GM03348 (cell line): ENCODE results near the gene RSRC2.
A peak's percentile ranks its signal among the peaks of the same experiment; 100 is the strongest.
"Not testable (repeated sequence)": the region's sequence is repeated elsewhere in the genome, so short reads cannot be mapped to it uniquely, and the experiment has no call there.

ENCODE experiments used
- DNase-seq: peaks from one replicate; pipeline ENCODE4 v3.0.0; 2012; ENCODE audit warnings: low spot score

RSRC2 gene

GRCh38 chr12:122486360-122486759, 40.4 kb downstream of the RSRC2 start:
- DNase-seq, result not testable (repeated sequence)

GRCh38 chr12:122484385-122484784, 42.4 kb downstream of the RSRC2 start:
- not testable (repeated sequence) for DNase-seq

GRCh38 chr12:122483969-122484368, 42.8 kb downstream of the RSRC2 start:
- no peak for DNase-seq

GRCh38 chr12:122481861-122482260, 44.9 kb downstream of the RSRC2 start:
- DNase-seq, result no peak

- no peak for DNase-seq
These were observed 46.0 kb downstream of the RSRC2 start for GRCh38 chr12:122480753-122481152.

DNA sequence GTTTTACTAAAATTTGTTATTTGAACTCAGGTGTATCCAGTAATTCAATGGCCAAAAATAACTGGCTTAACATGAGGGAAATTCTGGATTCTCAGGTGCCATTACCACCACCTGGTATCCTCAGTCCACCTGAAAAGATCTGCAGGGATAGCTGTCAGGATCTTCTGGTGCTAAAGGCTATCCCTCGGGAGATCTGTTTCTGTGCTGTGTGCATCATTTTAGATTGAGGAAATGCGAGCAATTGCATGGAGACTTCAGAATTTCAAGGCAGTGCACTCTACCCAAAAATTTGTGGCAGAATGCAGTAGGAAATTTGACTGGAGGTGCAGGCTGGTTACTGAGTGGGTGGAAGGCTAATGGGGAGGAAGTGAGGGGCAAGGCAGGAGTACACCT, 52.4 kb downstream of the RSRC2 start:
- no peak for DNase-seq

DNA sequence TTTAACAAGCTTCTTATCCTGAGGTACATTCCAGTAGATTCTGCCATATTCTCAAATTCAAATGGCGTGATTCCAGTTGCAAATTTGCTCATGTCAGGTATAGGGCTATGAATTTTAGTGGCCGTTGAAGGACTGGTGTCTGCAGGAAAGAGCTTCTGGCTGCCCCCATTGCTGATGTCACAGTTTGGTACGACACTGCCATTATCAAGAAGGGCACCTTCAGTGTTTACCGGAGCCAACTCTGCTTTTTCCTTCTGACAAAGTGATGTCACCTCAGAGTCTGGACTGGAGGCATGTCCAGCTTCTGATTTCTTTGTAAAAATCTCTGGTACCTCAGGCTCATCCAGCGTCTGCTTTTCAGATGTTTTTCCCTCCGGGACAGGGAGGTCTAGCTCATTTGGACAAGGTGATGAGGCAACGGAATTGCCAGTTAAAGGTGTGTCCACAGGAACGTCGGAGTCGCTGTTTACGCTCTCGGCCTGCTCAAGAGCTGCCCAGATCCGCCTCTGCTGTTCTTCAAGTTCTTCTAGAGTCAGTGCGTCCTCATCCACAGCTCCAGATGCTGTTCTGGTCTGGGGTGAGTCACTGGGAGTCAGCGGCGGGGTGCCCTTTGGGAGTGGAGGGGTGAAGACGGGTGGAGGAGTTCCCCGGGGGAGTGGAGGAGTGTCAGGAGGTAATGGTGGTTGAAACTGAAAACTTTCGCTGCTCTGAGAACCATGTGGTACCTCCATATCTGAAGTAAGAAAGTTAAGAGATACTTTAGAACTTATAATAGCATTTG, 53.0 kb downstream of the RSRC2 start:
- no peak for DNase-seq

DNA sequence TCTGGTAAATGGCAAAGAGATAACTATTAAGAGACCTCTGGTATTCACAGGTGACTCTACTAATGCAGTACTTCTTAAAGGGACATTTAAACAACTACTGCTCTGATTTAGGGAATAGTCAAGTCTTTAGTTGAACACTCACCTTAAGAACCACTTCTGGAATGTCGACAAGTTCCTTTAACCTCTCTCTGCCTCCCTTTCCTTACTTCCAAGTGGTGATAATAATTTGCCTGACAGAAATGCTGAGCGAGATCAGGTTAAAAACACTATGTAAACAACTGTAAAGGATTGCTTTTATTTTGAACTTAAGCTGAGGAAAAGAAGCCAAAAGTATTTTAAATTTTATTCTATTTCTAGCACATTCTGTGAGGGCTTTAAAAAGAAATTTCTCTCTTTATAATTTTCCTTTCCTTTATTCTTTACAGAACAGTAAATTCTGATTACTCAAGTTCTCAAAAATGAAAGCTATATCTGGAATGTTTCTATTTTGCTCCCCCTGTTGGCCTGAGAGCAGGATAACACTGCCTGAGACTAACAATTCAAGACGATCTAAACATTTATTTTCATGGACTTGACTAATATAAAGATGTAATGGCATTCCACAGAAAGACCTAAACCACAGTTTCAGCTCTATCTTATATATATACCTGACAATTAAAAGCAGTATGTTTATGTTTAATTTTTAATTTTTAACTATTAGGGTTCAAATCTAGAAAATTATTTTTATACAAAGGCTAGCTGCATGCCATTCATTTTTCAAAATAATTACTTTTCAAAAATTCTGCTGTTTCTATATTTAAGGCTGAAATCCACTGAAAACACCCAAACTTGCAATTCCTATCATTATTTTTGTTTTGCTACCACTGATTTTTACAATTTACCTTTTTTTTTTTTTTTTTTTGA, 55.2 kb downstream of the RSRC2 start:
- peak; percentile 73 for DNase-seq

GRCh38 chr12:122470576-122470975, 56.2 kb downstream of the RSRC2 start:
- not testable (repeated sequence) for DNase-seq

DNA sequence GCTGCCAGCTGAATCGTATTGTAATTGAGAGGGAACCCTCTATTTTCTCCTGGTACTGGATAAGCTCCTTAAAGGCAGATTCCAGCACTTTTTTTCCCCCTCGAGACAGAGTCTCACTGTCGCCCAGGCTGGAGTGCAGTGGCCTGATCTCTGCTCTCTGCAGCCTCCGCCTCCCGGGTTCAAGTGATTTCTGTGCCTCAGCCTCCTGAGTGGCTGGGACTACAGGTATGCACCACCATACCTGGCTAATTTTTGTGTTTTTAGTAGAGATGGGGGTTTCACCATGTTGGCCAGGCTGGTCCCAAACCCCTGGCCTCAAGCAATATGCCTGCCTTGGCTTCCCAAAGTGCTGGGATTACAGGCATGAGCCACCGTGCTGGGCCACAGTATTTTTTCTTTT, 56.9 kb downstream of the RSRC2 start:
- DNase-seq, result not testable (repeated sequence)

DNA sequence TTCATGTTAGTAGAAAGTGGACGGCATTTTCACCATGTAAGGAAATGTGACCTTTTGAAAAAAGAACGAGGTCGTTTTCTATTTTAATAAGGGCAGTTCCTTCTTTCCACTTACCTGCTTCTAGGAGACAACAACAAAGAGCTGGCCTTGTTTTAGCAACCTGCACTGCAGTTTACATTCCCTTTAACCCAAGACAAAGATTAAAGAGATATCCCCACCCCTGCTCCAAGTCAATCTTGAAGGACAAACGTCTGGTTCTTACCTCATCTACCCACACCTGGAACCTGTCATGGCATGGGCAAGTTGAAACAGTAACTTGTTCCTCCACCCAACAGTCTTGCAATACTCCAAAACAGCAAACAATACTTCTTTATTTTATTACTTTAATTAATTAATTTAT, 58.8 kb downstream of the RSRC2 start:
- DNase-seq, result no peak

GRCh38 chr12:122464317-122465042, 62.3 kb downstream of the RSRC2 start:
- DNase-seq, result peak; percentile 89

DNA sequence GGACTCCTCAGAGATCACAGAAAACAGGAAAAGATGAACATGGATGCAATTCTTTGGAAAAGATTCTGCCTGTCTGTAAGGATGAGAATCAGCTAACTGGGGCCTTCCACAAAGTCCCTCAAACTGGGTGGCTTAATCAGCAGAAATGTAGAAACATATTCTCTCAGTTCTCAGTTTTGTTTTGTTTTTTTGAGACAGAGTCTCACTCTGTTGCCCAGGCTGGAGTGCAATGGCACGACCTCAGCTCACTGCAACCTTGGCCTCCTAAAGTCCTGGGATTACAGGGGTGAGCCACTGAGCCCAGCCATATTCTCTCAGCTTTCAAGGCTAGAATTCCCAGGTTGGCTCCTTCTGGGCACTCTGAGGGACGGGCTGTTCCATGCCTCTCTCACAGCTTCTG, 66.1 kb downstream of the RSRC2 start:
- no peak for DNase-seq

GRCh38 chr12:122460061-122460460, 66.7 kb downstream of the RSRC2 start:
- no peak for DNase-seq

DNA sequence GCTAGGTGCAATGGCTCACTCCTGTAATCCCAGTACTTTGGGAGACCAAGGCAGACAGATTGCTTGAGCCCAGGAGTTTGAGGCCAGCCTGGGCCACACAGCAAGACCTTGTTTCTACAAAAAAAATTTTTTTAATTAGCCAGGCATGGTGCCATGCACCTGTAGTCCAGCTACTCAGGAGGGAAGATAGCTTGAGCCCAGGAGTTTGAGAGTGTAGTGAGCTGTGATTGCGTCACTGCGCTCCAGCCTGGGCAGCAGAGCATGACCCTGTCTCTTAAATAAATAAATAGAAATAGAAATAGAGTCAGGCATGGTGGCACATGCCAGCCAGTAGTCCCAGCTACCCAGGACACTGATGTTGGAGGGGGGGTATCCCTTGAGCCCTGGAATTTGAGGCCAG, 67.5 kb downstream of the RSRC2 start:
- no peak for DNase-seq

GRCh38 chr12:122458105-122459035, 68.4 kb downstream of the RSRC2 start:
- DNase-seq, result no peak

DNA sequence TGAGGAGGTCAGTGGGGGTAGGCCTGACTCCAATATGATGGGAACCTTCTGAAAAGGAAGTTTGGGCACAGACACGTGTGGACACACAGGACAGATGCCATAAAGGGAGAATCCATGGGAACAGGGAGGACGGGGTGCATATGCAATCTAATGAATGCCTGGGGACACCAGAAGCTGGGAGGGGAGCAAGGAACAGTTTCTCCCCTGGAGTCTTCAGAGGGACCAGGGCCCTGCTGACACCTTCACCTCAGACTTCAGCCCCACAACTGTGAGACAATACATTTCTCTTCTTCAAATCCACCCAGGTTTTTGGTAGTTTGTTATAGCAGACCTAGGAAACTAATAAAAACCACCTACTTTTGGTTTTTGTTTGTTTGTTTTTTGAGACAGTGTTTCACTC, 69.1 kb downstream of the RSRC2 start:
- DNase-seq, result no peak

- DNase-seq, result no peak
These were observed 72.0 kb downstream of the RSRC2 start for GRCh38 chr12:122454739-122455138.

- DNase-seq, result no peak
These were observed 72.5 kb downstream of the RSRC2 start for GRCh38 chr12:122454250-122454721.
